GM19324 (cell line): Measurements from ENCODE around the gene CDH1.

Experiments
- ATAC-seq: cut with Tn5 transposase; IDR thresholded peaks from one replicate; pipeline ENCODE4 v1.9.1; 2021; ENCODE audit warnings: mild to moderate bottlenecking, moderate library complexity; ENCODE audit not compliant: unreplicated experiment, low FRiP score

CDH1 gene

GRCh38 chr16:68843482-68844210 lies 106.6 kb downstream of the CDH1 start, which contains the start of gene TANGO6:
Gene TANGO6, plus strand, starts transcription at chr16:68843531. Its CDS starts 87 bp downstream, at chr16:68843618.
- peak; percentile 89 for ATAC-seq

GRCh38 chr16:68844211-68844564 lies 107.1 kb downstream of the CDH1 start:
- ATAC-seq: no peak

GRCh38 chr16:68848786-68849185 lies 111.7 kb downstream of the CDH1 start:
- ATAC-seq: no peak

- ATAC-seq: no peak
These were observed 113.4 kb downstream of the CDH1 start for GRCh38 chr16:68850481-68850880.

GRCh38 chr16:68851601-68852000 lies 114.5 kb downstream of the CDH1 start:
- ATAC-seq: no peak

- ATAC-seq: no peak
These were observed 120.4 kb downstream of the CDH1 start for GRCh38 chr16:68857479-68857878.

- no peak for ATAC-seq
These were observed 122.7 kb downstream of the CDH1 start for GRCh38 chr16:68859828-68860227.

GRCh38 chr16:68860978-68861892 lies 124.1 kb downstream of the CDH1 start:
- ATAC-seq: no peak

GRCh38 chr16:68866933-68867332 lies 129.8 kb downstream of the CDH1 start:
- no peak for ATAC-seq

GRCh38 chr16:68869492-68870088 lies 132.5 kb downstream of the CDH1 start:
- no peak for ATAC-seq

- no peak for ATAC-seq
These were observed 136.8 kb downstream of the CDH1 start for GRCh38 chr16:68873635-68874471.

GRCh38 chr16:68875871-68876270 lies 138.8 kb downstream of the CDH1 start:
- no peak for ATAC-seq

- no peak for ATAC-seq
These were observed 146.6 kb downstream of the CDH1 start for GRCh38 chr16:68883685-68884084.

GRCh38 chr16:68884401-68884800 lies 147.3 kb downstream of the CDH1 start:
- ATAC-seq: no peak
